Lung (tissue), 12 donors: Measurements from ENCODE around the gene CDS2. TPM values are rescaled to one million over a fixed set of nuclear protein-coding genes. Genes with fewer than 3 reads are reported as not detected.
A peak's percentile ranks its signal among the peaks of the same experiment; 100 is the strongest.

Experiments used
- ATAC-seq: fragments of 200-7000 bp; cut with Tn5 transposase; one replicate; pipeline ENCODE4 v1.9.1; 2020; ENCODE audit warnings: moderate number of reproducible peaks; ENCODE audit not compliant: insufficient read depth, low FRiP score
- DNase-seq, 3 donors: peaks; one replicate each; pipeline ENCODE4 v3.0.0-alpha.2; 2013 to 2017
- H3K27ac ChIP-seq, 2 donors: one replicate each; pipeline ENCODE4 v1.5.1; 2013; ENCODE audit warnings: mild to moderate bottlenecking in 2 of 2, moderate library complexity in 2 of 2, control low read depth in 1 of 2, inconsistent platforms in 1 of 2, low read depth in 1 of 2, low read length in 1 of 2
- H3K27me3 ChIP-seq, 3 donors: one replicate each; pipeline ENCODE4 v1.5.1; 2013; ENCODE audit warnings: low read length in 2 of 3; ENCODE audit not compliant: control insufficient read depth in 3 of 3, insufficient read depth in 3 of 3
- H3K36me3 ChIP-seq, 4 donors: one replicate each; pipeline ENCODE4 v1.5.1; 2013; ENCODE audit warnings: low read length in 4 of 4, mild to moderate bottlenecking in 1 of 4, moderate library complexity in 1 of 4; ENCODE audit not compliant: control insufficient read depth in 4 of 4, insufficient read depth in 4 of 4
- H3K4me1 ChIP-seq, 5 donors: one replicate each; pipeline ENCODE4 v1.5.1; 2013; ENCODE audit warnings: low read length in 5 of 5, mild to moderate bottlenecking in 2 of 5, moderate library complexity in 1 of 5; ENCODE audit not compliant: control insufficient read depth in 5 of 5, insufficient read depth in 5 of 5
- H3K4me3 ChIP-seq: one replicate; pipeline ENCODE4 v1.5.1; 2013; ENCODE audit warnings: mild to moderate bottlenecking, control low read depth, moderate library complexity
- H3K9ac ChIP-seq, 2 donors: one replicate each; pipeline ENCODE4 v1.5.1; 2013; ENCODE audit warnings: low read length in 2 of 2, control low read depth in 1 of 2; ENCODE audit not compliant: insufficient read depth in 1 of 2
- H3K9me3 ChIP-seq, 4 donors: one replicate each; pipeline ENCODE4 v1.5.1; 2013; ENCODE audit warnings: low read length in 3 of 4, mild to moderate bottlenecking in 1 of 4, moderate library complexity in 1 of 4; ENCODE audit not compliant: control insufficient read depth in 4 of 4, insufficient read depth in 3 of 4
- WGBS, 2 donors: extraction: QIAGEN DNeasy Blood & Tissue Kit; methylation state at CpG; one replicate each; pipeline ENCODE4 v1.1.7; 2013; 5-methylcytosine and 5-hydroxymethylcytosine counted together
- polyA plus RNA-seq, 2 donors: library from polyadenylated mRNA; stranded (reverse); fragments of 200-250 nt; gene quantifications; one replicate each; pipeline ENCODE4 v1.2.1, GENCODE V29; 2013
- total RNA-seq, 2 donors: library from RNA; depleted of rRNA in 1 of 2; stranded (reverse); fragments of >200 nt in 1 of 2; gene quantifications; one replicate each; pipeline ENCODE4 v1.2.1, GENCODE V29; 2014 to 2021
- TF ChIP-seq, protein P1 (sequence below): IDR thresholded peaks from 2 replicates; pipeline ENCODE4 v1.5.1; 2012; ENCODE audit warnings: mild to moderate bottlenecking; ENCODE audit errors: control extremely low read depth, extremely low read depth
- donor health status: control.
- donor health status: control.
- donor health status: Bipolar disorder and iron deficiency.
- donor health status: healthy.
- donor health status: DM: yes; HTN: yes; CAD: no.

CDS2 gene
- total and polyA plus RNA-seq, 4 donors, result 15.7 to 50.8 (median 37.0) TPM

GRCh38 chr20:5122873-5123260, 3.9 kb upstream of the CDS2 start:
- peaks cover 1 to 30% (median 11%) of the 10 kb centered on the region in 5 donors for H3K4me1 ChIP-seq
- no peak for DNase-seq
- H3K27me3 ChIP-seq, result no peaks in the 10 kb centered on the region
- TF ChIP-seq, protein P1, sequence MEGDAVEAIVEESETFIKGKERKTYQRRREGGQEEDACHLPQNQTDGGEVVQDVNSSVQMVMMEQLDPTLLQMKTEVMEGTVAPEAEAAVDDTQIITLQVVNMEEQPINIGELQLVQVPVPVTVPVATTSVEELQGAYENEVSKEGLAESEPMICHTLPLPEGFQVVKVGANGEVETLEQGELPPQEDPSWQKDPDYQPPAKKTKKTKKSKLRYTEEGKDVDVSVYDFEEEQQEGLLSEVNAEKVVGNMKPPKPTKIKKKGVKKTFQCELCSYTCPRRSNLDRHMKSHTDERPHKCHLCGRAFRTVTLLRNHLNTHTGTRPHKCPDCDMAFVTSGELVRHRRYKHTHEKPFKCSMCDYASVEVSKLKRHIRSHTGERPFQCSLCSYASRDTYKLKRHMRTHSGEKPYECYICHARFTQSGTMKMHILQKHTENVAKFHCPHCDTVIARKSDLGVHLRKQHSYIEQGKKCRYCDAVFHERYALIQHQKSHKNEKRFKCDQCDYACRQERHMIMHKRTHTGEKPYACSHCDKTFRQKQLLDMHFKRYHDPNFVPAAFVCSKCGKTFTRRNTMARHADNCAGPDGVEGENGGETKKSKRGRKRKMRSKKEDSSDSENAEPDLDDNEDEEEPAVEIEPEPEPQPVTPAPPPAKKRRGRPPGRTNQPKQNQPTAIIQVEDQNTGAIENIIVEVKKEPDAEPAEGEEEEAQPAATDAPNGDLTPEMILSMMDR, result no peak
- no peak overlapping the region for H3K9ac ChIP-seq
- H3K9me3 ChIP-seq, result no peaks in the 10 kb centered on the region
- WGBS, 2 donors, result 91 to 94% methylated on average over 1 of the region's 1 CpG
- no peak overlapping the region for H3K27ac ChIP-seq
- H3K4me3 ChIP-seq, result no peak overlapping the region
- peaks cover 0 to 10% (median 0%) of the 10 kb centered on the region in 4 donors for H3K36me3 ChIP-seq
- no peak for ATAC-seq

GRCh38 chr20:5127204-5127858, 523 bp downstream of the CDS2 start:
- Histone ChIP-seq H3K27ac (peak overlapping the region; percentile 98 to 99), H3K9me3 (no peaks in the 10 kb centered on the region), H3K27me3 (no peaks in the 10 kb centered on the region), H3K9ac (peak overlapping the region; percentile 86 to 90), H3K36me3 (peaks cover 0 to 2% (median 0%) of the 10 kb centered on the region in 4 donors), H3K4me3 (peak overlapping the region; percentile 92), H3K4me1 (peaks cover 2 to 16% (median 11%) of the 10 kb centered on the region in 5 donors)
- TF ChIP-seq, protein P1, result no peak
- WGBS, 2 donors, result 0% methylated on average over 44 of the region's 44 CpGs
- DNase-seq (peak; percentile 60 to 67 (median 62)), ATAC-seq (no peak)

DNA sequence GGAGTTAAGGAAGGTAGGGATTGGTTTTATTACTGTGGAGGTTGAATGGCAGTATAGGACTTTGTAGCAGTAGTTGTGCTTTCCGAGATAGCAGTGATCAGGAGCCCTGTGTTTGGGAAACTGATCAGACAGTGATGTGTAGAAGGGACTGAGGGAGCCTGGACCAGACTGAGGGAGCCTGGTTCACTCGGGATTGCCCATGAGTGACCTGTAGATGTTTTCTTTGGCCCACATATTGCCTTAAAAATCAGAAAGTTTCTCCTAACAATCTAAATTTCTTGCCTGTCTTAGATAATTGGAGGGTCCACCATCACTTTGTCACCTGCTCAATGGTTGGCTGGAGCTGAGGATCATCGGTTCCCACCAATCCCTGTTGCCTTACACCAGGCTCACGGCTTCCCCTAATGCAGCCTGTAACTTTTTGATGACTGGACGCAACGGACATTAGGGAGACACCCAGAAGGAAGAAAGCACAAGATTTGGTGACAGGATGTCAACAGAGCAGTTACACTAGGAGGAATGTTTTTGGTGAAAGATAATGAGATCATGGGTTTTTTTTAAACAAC, 1.1 kb downstream of the CDS2 start:
- H3K36me3 ChIP-seq, result peaks cover 0 to 2% (median 0%) of the 10 kb centered on the region in 4 donors
- DNase-seq (no peak), ATAC-seq (no peak)
- H3K4me1 ChIP-seq, result peaks cover 2 to 16% (median 11%) of the 10 kb centered on the region in 5 donors
- peak overlapping the region; percentile 98 to 99 for H3K27ac ChIP-seq
- 25 to 26% methylated on average over 6 of the region's 6 CpGs for WGBS, 2 donors
- TF ChIP-seq, protein P1, result no peak
- peak overlapping the region; percentile 92 for H3K4me3 ChIP-seq
- no peaks in the 10 kb centered on the region for H3K9me3 ChIP-seq
- H3K27me3 ChIP-seq, result no peaks in the 10 kb centered on the region
- peak overlapping the region; percentile 86 to 90 for H3K9ac ChIP-seq
